ENCODE measurements around the gene PLCB1.
A peak's percentile ranks its signal among the peaks of the same experiment; 100 is the strongest.

PLCB1 gene

DNA sequence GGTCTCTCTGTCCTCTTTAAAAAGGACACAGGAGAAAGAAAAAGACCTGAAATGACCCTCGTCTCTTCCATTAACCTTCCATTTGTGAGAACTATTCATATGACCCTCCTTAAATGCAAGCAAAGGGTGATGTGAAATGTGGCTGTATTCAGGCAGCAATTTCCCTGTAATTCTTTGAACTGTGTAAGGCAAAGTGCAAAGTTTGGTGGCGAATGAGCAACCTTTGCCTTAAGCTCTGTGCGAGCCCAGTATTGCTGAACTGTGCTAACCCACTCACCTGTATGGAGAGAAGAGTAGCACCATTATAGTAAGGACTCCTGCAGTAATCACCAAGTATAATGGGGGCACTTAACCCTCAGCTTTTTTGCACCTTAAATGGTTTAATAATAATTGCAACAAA, 223.4 kb downstream of the PLCB1 start:
- no peak for ATAC-seq (ENCODE audit: insufficient read depth, low read depth)

DNA sequence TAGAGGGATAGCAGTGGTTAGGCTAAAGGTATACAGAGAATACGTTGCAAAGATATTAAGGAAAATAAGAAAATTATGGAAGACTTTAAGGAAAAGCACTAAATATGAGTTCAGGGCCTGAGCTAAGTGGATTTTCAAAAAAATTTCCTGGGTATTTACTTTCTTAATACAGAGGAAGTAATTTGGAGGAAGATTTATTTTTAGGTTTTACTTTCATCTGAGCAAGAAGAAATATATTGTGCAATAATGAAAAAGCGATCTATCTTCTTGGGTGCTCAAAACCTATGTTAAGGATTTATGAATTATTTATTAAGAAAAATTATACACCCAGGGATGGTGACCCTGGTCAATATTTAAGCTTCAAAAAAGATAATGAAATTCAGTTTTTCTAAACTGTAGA, 224.7 kb downstream of the PLCB1 start:
- Histone ChIP-seq H3K27me3 (ENCODE audit: insufficient read depth, low read length, poor library complexity) (no peaks in the 10 kb centered on the region), H3K4me2 (ENCODE audit: insufficient read depth, low read length) (no peak overlapping the region), H3K9ac (ENCODE audit: low read depth, low read length) (no peak overlapping the region), H4K20me1 (ENCODE audit: insufficient read depth, low read length) (peaks cover 12% of the 10 kb centered on the region), H3K36me3 (ENCODE audit: insufficient read depth, low read length) (no peaks in the 10 kb centered on the region), H3K4me1 (ENCODE audit: insufficient read depth, low read length) (peaks cover 14% of the 10 kb centered on the region; the same call in 1 of the 2 replicates), H3K79me2 (ENCODE audit: insufficient read depth, low read length) (peaks cover 34% of the 10 kb centered on the region), H2AFZ (ENCODE audit: low read depth, low read length) (no peak overlapping the region), H3K4me3 (ENCODE audit: low read depth in 1 of 2, low read length in 2 of 2) (no peak overlapping the region), H3K9me3 (ENCODE audit: insufficient read depth, low read length, severe bottlenecking) (no peaks in the 10 kb centered on the region), H3K27ac (ENCODE audit: low read length) (no peak overlapping the region)
- TF ChIP-seq, protein P1, sequence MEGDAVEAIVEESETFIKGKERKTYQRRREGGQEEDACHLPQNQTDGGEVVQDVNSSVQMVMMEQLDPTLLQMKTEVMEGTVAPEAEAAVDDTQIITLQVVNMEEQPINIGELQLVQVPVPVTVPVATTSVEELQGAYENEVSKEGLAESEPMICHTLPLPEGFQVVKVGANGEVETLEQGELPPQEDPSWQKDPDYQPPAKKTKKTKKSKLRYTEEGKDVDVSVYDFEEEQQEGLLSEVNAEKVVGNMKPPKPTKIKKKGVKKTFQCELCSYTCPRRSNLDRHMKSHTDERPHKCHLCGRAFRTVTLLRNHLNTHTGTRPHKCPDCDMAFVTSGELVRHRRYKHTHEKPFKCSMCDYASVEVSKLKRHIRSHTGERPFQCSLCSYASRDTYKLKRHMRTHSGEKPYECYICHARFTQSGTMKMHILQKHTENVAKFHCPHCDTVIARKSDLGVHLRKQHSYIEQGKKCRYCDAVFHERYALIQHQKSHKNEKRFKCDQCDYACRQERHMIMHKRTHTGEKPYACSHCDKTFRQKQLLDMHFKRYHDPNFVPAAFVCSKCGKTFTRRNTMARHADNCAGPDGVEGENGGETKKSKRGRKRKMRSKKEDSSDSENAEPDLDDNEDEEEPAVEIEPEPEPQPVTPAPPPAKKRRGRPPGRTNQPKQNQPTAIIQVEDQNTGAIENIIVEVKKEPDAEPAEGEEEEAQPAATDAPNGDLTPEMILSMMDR (IDR thresholded peaks at IDR 0.05; ENCODE audit: borderline replicate concordance, extremely low read depth, low read length, poor library complexity, severe bottlenecking), result no peak
- no peak for TF ChIP-seq EZH2 (IDR thresholded peaks at IDR 0.05; ENCODE audit: borderline replicate concordance, low read depth, low read length, severe bottlenecking)
- DNase-seq, result no peak
- no peak for ATAC-seq (ENCODE audit: insufficient read depth, low read depth)

More for the DNA sequence above, 223.4 kb downstream of the PLCB1 start:
- H3K27me3 ChIP-seq (ENCODE audit: insufficient read depth, low read length, poor library complexity), result no peaks in the 10 kb centered on the region
- no peak overlapping the region for H3K9ac ChIP-seq (ENCODE audit: low read depth, low read length)
- peaks cover 12% of the 10 kb centered on the region for H4K20me1 ChIP-seq (ENCODE audit: insufficient read depth, low read length)
- peaks cover 28% of the 10 kb centered on the region for H3K79me2 ChIP-seq (ENCODE audit: insufficient read depth, low read length)
- no peaks in the 10 kb centered on the region for H3K9me3 ChIP-seq (ENCODE audit: insufficient read depth, low read length, severe bottlenecking)
- no peak overlapping the region for H3K4me3 ChIP-seq (ENCODE audit: low read depth in 1 of 2, low read length in 2 of 2)
- no peak for DNase-seq
- H3K4me1 ChIP-seq (ENCODE audit: insufficient read depth, low read length), result peaks cover 18% of the 10 kb centered on the region; the same call in 1 of the 2 replicates
- TF ChIP-seq, protein P1 (IDR thresholded peaks at IDR 0.05; ENCODE audit: borderline replicate concordance, extremely low read depth, low read length, poor library complexity, severe bottlenecking), result no peak
- TF ChIP-seq EZH2 (IDR thresholded peaks at IDR 0.05; ENCODE audit: borderline replicate concordance, low read depth, low read length, severe bottlenecking), result no peak
- H3K4me2 ChIP-seq (ENCODE audit: insufficient read depth, low read length), result no peak overlapping the region
- no peak overlapping the region for H3K27ac ChIP-seq (ENCODE audit: low read length)
- H3K36me3 ChIP-seq (ENCODE audit: insufficient read depth, low read length), result no peaks in the 10 kb centered on the region
- no peak overlapping the region for H2AFZ ChIP-seq (ENCODE audit: low read depth, low read length)

DNA sequence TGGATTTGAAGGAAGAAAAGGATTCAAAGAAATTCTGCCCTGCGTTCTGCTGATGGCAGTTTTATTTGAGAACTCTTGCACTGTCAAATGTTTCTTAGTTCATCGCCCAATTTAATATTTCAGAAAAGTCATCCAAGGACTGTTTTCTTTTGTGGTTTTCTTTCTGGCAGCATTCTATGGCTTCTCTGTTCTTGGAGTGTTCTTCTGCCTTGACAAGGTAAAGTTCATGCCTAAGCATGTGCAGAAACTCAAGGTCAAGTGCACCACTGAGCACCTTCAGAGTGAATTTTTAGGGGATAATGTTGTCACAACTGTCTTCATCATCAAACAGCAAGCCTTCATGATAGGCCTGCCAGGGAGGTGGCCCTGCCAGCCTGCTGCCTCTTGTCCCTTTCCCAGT, 225.6 kb downstream of the PLCB1 start:
- no peaks in the 10 kb centered on the region for H3K9me3 ChIP-seq (ENCODE audit: insufficient read depth, low read length, severe bottlenecking)
- no peak overlapping the region for H3K4me3 ChIP-seq (ENCODE audit: low read depth in 1 of 2, low read length in 2 of 2)
- peaks cover 6% of the 10 kb centered on the region; the same call in 1 of the 2 replicates for H3K4me1 ChIP-seq (ENCODE audit: insufficient read depth, low read length)
- peaks cover 12% of the 10 kb centered on the region for H4K20me1 ChIP-seq (ENCODE audit: insufficient read depth, low read length)
- H2AFZ ChIP-seq (ENCODE audit: low read depth, low read length), result no peak overlapping the region
- peaks cover 34% of the 10 kb centered on the region for H3K79me2 ChIP-seq (ENCODE audit: insufficient read depth, low read length)
- no peak overlapping the region for H3K4me2 ChIP-seq (ENCODE audit: insufficient read depth, low read length)
- DNase-seq (no peak), ATAC-seq (ENCODE audit: insufficient read depth, low read depth) (no peak)
- no peak overlapping the region for H3K9ac ChIP-seq (ENCODE audit: low read depth, low read length)
- 0 out of 2 replicates have a peak overlapping the region, but pooled peaks have one; percentile 0 for H3K27ac ChIP-seq (ENCODE audit: low read length)
- TF ChIP-seq EZH2 (IDR thresholded peaks at IDR 0.05; ENCODE audit: borderline replicate concordance, low read depth, low read length, severe bottlenecking), result no peak
- TF ChIP-seq, protein P1 (IDR thresholded peaks at IDR 0.05; ENCODE audit: borderline replicate concordance, extremely low read depth, low read length, poor library complexity, severe bottlenecking), result no peak
- H3K36me3 ChIP-seq (ENCODE audit: insufficient read depth, low read length), result no peaks in the 10 kb centered on the region
- no peaks in the 10 kb centered on the region for H3K27me3 ChIP-seq (ENCODE audit: insufficient read depth, low read length, poor library complexity)
